NB4 (cell line): ENCODE data around the gene CRX.
"Not testable (repeated sequence)": the region's sequence is repeated elsewhere in the genome, so short reads cannot be mapped to it uniquely, and the experiment has no call there.

ENCODE experiments used
- DNase-seq: peaks from one replicate; pipeline ENCODE4 v3.0.0; 2010; ENCODE audit warnings: low read depth
- H3K4me3 ChIP-seq: one replicate; pipeline ENCODE4 v1.5.1; 2011; ENCODE audit warnings: mild to moderate bottlenecking, low read depth, low read length, moderate library complexity
- CTCF ChIP-seq: IDR thresholded peaks from one replicate; pipeline ENCODE4 v1.5.1; 2012; ENCODE audit warnings: low read depth, low read length
- MAX ChIP-seq: IDR thresholded peaks from 2 replicates; pipeline ENCODE4 v1.6.1; 2011; ENCODE audit warnings: low read depth, low read length
- MYC ChIP-seq: IDR thresholded peaks from 2 replicates; pipeline ENCODE4 v1.6.1; 2011; ENCODE audit warnings: low read depth, low read length
- POLR2A ChIP-seq: IDR thresholded peaks from 2 replicates; pipeline ENCODE4 v1.6.1; 2011; ENCODE audit warnings: mild to moderate bottlenecking; ENCODE audit not compliant: insufficient read length; ENCODE audit errors: extremely low read depth

CRX gene

GRCh38 chr19:47779524-47780214, 42.1 kb upstream of the CRX start:
- no peak for DNase-seq
- H3K4me3 ChIP-seq: peak overlapping the region; percentile 81
- TF ChIP-seq MAX: no peak
- no peak for TF ChIP-seq CTCF
- no peak for TF ChIP-seq MYC
- no peak for TF ChIP-seq POLR2A

GRCh38 chr19:47780215-47780551, 41.6 kb upstream of the CRX start:
- TF ChIP-seq POLR2A (no peak), MYC (no peak), MAX (no peak), CTCF (no peak)

GRCh38 chr19:47781590-47782262, 40.0 kb upstream of the CRX start:
- DNase-seq: no peak
- H3K4me3 ChIP-seq: no peak overlapping the region
- no peak for TF ChIP-seq CTCF
- no peak for TF ChIP-seq MAX
- TF ChIP-seq POLR2A: no peak
- TF ChIP-seq MYC: no peak

More at GRCh38 chr19:47780215-47780551, 41.6 kb upstream of the CRX start:
- no peak for DNase-seq
- no peak overlapping the region for H3K4me3 ChIP-seq

GRCh38 chr19:47786566-47786965, 35.2 kb upstream of the CRX start:
- DNase-seq: no peak
- no peak overlapping the region for H3K4me3 ChIP-seq
- TF ChIP-seq MAX (no peak), CTCF (no peak), POLR2A (no peak), MYC (no peak)

GRCh38 chr19:47787307-47787706, 34.4 kb upstream of the CRX start:
- not testable (repeated sequence) for H3K4me3 ChIP-seq, DNase-seq

GRCh38 chr19:47789811-47790210, 31.9 kb upstream of the CRX start:
- H3K4me3 ChIP-seq, DNase-seq: not testable (repeated sequence)

- DNase-seq: peak; percentile 91
- no peak for TF ChIP-seq MYC
- no peak for TF ChIP-seq MAX
- peak; percentile 100 for TF ChIP-seq CTCF
- H3K4me3 ChIP-seq: no peak overlapping the region
Measured at GRCh38 chr19:47790398-47790814, 31.3 kb upstream of the CRX start.
